Inflammatory macrophage treated with lipopolysaccharide for 1 hour (primary cell): ENCODE results near the gene LITAF.

Source experiments
- DNase-seq, 2 donors: peaks; one replicate each; pipeline ENCODE4 v3.0.0-alpha.2; 2020 to 2022

The LITAF gene

DNA sequence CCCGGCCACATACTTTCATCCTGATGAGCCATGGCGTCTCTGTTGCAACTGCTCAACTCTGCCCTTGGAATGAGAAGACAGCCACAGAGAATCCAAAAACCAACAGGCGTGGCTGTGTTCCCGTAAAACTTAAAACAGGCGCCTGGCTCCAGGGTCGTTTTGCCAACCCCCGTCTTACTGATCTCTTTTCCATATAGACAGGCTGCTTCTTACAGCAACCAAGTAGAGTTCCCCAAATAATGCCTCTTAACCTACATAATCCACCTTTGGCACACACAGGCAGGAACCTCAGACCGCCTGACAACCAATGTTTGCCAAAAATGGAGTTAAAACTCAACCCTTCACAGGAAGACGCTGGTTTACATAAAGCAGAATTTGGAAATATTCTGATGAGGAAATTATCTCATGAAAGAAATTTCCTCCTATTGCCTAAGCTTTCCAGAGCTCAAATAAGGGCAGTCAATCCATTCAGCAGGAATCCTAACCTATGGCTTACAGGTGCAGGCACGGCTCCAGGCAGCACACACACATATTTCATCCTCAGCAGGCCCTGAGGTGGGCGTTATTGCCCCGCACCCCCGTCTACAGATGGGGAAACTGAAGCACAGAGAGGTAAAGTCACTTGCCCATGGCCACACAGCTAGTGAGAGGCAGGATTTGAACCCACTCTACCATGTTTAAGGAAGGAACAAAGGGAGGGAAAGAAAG lies 35.8 kb downstream of the LITAF start:
- peak; percentile 77 to 85 for DNase-seq

DNA sequence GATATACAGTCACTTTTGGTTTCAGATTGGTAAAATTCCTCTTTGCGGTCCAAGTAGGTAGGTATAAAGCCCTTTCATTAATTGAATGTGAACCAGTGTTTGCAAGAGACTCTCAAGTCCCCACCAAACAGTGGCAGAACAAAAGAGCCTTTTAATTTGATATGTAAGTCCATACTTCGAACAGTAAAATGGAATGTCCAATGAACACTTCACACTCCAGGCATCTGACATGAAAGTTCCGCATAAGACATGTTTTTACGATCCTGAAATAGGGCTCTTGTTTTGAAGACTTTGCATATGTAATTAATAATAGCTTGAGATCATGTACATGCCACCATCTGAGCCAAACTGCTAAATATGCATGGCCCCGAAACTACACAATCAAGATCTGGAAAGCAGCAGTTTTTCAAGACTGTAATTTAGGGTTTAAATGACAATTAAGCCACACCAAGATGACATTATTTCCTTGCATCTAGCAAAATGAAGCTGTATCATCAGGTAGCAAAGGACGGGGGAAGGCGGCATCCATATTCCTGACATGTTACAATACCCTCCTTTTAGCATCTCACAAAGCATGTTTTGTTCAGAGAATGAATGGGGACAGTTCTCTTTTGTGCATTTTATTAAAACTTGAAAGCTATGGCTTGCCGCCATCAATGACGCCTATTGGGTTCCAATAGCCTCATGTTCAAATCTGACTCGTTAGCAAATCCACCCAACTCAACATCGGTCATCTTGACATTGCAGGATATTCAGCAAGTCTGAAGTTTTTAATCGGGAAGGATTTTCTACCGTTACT lies 39.4 kb downstream of the LITAF start:
- no peak for DNase-seq

DNA sequence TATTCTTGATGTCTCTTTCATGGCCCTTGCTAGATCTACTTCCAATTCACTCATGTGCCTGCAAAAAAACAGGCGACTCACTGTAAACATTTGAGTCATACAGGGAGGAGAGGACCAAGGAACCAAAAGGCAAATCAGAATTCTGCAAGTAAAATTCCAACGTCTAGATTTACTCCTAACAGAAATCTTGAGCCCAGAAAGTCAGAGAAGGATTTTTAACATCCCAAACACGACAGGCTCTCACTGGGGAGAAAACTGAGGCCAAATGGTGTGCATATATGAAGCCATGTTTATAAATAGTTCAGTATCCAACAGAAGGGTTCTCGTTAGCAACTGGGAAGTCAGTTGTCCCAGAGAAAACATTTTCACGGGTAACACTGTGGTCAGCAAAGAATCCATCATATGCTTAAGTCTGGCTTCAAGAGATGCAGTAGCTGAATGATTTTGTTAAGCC lies 40.1 kb downstream of the LITAF start:
- DNase-seq: no peak

DNA sequence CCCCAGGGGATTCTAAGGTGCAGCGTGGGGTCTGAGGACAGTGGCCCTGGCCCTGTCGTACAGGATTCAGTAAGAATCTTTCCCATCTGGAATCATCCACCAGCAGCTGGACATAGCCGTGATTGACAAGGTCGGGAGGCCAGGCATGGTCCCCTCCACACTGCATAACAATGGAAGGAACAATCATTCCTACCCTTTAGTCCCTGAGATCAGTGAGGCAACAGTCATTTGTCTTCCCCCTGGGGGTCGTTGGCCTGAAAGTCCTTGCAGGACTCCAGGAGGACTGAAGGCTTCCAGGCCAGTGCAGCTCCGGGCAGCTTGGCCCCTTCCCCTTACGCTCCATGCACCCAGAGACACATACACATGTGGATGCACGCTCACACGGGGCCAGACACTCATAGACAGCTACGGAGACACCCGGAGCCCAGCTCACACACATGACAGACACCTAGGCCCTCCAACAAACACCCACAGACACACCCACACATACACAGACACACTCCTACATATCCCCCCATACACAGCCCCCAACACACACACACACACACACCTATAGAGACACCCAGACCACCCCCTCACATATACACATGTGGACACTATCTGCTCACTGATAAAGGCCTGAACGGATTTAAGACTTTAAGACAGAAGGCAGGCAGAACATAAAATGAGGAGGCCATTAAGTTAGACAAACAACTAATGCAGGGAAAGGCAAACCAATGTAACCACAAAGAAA lies 42.9 kb downstream of the LITAF start:
- no peak for DNase-seq

DNA sequence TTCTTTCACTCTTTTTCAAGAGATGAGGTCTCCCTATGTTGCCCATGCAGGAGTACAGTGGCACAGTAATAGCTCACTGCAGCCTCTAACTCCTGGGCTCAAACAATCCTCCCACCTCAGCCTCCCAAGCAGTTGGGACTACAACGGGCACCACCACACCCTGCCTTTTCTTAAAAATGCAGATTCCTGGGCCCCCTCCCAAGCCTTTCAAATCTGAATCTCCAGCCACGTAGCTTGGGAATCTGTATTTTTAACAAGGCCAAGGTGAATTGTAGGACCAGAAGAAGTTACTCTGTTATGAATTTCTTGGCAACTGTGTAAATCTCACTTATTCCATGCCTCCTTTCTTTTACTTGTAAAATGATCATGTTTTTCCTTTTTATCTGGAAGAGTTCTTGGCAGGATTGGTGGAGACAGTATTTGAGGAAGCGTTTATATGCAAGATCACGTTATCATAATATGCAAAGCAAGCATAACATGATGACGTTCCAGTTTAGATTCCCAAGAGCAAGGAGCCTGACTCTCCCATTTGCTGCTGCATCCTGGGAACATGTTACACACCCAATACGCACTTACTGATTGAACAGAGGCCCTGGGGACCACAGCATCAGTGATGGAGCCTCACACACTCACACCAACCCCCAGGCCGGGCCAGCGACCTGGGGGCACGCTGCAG lies 44.5 kb downstream of the LITAF start:
- DNase-seq: no peak

DNA sequence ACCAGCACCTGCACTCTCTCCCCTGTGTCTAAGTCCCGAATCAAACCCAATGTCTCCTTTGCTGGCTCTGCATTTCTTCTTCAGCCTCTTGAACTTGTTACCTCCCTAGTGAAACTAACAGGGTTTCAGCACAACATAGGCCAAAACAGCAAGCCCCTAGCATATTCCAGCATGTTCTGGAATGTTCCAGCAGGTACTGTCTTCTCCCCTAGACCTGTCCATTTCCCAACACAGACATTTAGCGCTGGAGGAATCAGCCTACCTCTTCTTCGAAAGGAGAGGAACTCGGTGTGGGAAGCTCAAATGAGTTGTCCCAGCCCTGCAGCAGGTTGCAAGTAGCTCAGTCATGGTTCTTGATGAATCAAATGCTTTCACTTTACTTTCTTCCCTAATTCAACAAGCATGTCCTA lies 47.1 kb downstream of the LITAF start:
- DNase-seq: peak; percentile 51 to 62

DNA sequence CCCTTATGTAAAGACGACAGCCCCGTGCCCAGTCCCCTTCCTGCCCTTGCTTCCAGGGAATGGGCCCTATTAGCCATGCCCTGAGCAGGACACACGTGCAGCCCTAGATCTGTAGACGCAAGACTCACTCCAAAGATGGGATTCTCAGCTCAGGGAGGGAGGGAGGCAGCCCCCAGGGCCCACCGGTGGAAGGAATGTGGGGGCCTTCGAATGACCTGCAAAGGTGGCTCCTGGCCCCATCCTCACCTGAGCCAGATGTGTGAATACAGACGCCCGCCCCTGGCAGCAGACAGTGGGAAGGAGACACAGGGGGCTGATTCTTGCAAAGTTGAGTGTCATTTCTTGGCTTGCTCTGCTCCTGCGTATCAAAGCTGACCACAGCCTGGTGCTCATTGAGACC lies 47.8 kb downstream of the LITAF start:
- no peak for DNase-seq

DNA sequence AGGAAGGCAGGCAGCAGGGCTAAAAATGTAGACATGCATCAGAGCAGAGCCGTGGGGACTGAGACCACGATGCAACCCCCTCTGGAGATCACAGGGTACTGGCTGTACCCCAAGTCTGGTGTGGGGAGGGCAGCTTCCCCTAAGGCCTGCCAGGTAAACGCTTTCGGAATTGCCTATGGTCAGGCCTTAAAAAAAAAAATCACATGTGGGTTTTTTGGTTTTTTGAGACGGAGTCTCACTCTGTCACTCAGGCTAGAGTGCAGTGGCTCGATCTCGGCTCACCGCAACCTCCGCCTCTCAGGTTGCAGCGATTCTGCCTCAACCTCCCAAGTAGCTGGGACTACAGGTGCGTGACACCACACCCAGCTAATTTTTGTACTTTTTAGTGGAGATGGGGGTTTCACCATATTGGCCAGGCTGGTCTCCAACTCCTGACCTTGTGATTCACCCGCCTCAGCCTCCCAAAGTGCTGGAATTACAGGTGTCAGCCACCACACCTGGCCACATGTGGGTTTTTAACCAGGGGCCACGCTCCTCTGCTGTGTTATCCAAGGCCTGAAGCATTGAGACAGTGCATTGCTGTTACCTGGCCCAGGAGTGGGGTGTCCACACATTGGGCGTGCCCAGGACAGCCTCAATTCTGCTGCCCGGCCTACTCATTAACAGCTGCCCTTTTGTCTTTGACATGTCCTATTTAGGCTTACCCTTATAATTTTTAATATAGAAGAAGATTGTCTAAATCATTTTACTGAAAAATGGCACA lies 50.4 kb downstream of the LITAF start:
- DNase-seq: no peak

DNA sequence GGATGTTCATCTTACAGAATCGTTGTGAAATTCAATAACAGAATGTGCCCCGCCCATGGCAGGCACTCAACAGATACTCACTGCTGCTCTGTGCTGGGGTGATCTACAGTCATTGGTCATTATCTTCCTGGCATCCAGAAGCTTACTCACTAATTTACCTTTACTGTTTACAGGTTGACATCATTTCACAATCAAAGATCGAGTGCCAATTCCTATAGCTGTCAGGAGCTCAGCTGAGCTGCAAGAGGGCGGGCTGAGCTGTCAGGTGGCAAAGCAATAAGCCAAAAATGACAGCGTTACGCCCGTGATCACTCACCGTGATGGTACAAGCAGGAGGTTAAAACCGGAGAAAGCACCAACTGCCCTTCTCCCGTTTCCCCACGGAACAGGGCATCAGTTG lies 51.2 kb downstream of the LITAF start:
- DNase-seq: no peak

DNA sequence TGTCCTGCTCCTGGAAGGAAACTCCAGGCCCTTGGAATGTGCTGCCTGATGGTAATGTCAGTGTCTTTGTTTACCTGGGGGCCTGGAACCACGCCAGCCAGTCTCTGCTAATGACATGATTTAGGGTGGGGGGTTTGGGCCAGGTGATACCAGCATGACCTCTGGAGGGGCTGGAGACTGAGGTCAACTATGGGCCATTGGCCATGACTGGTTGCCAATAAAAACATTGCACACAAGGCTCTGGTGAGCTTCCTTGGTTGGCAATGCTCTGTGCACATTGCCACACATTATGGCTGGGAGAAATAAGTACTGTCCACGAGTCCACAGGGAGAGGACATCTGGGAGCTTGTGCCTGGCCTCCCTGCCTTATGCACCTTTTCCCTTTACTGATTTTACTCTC lies 52.5 kb downstream of the LITAF start:
- DNase-seq: no peak

DNA sequence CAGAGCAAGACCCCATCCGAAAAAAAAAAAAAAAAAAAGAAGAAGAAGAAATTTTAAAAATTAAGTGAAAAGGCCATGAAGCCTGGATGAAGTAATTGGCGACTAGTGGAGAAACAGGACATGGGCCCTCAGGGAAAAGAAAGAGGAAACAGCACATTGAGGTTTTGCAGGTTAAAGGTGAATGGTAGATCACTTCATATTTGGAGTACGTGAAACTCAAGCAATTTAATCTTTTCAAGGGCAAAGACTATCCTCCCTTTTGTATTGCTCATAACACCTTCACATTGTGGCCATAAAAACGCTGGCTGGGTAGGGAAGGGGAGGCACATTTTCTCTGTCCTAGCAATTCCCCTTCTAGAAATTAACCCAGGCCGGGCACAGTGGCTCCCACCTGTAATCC lies 53.1 kb downstream of the LITAF start:
- no peak for DNase-seq

DNA sequence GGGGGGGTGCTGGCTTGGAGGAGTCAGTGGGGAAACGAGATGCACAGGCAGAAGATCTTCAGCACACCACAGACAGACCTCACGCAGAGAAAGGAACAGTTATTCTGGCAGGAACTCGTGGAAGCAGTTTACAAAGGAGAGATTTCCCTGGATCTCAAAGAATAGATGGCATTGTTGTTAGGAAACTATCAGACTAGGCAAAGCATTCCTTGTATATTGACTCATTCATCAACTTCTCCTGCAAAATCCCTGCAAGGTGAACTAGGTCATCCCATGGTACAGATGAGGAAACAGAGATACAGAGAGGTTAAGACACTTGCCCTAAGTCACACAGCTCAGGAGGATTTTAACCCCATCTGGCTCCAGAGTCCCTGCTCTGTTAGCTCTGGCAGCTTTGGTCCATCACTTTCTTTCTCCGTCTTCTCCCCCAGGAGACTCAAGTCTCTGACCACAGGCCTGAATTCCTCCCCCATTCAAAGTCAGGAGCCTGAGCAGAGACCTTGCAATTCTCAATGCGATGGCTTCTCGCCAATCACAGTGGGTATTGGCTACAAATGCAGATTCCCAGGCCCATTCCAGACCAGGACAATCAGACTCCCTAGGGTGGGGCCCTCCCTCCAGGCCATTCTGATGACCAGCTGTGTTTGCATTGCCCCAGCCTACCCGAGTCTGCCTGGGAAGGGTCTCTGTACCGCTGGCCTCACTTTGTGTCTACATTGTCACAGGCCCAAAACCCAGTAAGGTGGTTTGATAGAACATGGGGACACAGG lies 56.4 kb downstream of the LITAF start:
- DNase-seq: no peak

DNA sequence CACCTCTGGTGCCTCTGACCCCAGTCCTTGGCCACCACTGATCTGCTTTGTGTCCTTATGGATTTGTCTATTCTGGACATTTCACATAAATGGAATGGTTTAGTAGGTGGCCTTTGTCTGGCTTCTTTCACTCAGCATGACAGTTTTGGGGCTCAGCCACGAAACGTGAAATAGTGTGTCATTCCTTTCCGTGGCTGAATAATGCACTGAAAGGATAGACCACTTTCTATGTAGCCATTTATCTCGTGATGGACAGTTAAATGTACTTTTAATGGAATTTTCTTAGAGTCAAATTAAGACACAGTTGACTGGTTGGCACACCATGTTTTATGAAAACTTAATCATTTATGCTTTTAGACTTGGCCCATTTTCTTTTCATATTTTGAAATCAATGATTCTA lies 57.4 kb downstream of the LITAF start:
- DNase-seq: no peak

DNA sequence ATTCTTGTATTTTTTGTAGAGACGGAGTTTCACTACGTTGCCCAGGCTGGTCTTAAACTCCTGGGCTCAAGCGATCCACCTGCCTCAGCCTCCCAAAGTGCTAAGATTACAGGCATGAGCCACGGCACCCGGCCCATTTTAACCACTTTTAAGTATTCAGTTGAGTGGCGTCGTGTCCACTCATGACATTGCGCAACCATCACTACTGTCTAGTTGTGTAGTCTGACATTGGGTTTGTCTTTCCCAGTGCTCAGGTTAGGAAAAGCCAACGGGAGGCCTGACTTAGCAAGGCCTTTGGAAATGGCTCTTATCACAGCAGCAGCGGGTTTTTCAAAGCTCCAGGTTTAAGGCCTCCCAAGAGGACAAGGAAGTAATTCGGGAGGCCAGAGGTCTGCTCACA lies 58.7 kb downstream of the LITAF start:
- DNase-seq: no peak

DNA sequence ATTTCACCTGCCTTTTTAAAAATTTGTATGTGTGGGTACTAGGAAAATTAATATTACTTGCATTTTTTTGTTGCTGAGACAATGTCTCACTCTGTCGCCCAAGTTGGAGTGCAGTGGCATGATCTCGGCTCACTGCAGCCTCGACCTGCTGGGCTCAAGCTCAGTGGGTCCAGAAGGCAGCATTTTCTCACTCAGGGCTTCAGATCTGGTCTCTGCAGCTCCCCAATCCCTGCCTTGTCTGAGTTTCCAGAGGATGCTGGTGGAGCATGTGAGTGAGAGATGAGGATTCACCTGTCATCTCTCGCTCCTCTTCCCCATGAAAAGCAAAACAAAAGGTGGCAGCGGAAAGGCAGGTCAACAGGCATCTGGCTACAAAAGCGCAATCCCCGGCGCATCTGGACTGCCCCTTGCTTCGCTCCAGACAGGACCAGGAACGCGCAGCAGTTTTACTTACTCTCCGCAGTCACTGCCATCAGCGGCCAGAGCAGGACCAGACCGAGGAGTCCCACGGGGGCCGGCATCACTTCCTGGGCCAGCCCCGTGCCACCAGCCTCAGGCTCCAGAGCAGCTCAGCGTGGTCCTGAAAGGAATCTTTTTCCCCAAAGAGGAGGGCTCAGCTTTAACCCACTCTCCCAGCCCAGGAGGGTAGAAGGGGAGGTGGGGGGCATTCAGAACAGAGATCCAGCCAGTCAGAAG lies 59.9 kb downstream of the LITAF start:
- no peak for DNase-seq

DNA sequence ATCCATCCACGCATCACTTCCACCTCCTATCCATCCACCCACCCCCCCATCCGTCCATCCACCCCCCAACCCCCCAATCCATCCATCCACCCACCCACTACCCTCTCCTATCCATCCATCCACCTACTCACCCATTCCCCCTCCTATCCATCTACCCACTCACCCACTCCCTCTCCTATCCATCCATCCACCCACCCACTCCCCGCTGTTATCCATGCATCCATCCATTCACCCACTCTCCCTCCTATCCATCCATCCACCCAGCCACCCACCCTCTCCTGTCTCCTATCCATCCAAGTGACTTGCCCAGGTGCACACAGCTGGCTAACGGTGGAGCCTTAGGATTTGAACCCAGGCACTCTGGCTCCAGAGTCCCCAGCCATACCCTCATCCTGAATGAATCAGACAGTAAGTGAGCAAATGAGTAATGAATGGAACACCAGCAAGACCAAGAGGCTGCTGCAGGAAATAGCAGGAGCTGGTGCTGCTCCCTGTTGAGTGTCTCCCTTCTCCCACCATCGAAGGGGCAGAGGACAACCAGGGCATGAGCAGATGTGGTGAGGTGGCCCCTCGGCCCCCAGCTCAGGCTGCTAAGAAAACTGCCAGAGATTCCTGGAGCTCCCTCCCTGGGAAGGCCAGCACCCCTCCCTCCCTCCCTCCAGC lies 62.5 kb downstream of the LITAF start:
- DNase-seq: no peak

DNA sequence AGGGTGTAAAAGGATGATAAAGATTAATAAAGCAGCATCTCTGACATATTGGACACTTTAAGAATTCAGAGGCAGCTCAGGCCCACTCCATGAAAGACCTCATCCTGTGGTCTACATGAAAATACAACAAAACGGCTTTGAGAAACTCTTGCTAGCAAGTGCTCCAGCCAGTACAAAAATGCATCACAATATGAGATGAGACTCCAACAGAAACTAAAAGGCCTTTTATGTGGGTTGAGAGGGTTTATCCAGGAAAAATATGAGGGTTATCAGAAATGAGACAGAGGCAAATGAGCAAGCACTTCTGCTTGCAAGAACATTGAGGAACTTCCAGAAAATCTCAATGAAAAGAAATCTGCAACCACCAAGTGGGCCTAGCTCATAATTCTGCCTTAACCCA lies 65.7 kb downstream of the LITAF start:
- DNase-seq: peak in 1 of 2 donors; percentile 48

DNA sequence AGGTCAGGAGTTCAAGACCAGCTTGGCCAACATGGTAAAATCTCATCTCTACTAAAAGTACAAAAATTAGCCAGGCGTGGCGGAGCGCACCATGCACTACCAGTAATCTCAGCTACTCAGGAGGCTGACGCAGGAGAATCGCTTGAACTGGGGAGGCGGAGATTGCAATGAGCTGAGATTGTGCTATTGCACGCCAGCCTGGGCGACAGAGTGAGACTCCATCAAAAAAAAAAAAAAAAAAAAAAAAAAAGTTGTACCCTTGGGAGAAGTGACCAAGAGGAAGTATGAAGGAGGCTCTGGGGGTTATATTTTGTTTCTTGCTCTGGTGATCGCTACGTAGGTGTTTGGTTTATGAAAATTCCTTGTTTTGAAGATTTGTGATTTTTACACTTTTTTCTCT lies 66.3 kb downstream of the LITAF start:
- DNase-seq: no peak

DNA sequence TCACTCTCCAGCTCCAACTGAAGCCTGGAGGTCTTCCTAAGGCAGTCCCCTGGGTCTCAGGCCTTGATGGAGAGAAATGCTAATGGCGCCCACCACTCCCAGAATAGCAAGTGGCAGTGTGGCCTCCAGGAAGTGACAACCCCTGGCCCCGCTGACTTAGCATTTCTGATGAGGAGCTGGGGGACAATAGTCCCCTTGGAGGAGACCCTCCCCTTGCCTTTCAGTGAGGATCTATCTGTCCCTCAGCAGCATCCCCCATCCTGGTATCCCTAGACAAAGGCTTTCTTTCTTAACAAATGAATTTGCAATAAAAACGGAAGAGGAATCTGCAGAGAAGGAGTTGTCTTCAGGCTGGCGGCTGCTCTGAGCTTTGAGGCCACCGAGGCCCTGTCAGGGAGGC lies 68.8 kb downstream of the LITAF start:
- no peak for DNase-seq
